Measurements from ENCODE around the gene ABCA8.

- TF ChIP-seq CTCF (IDR thresholded peaks at IDR 0.05; ENCODE audit: low read depth, low read length, poor library complexity, severe bottlenecking) (no peak), EZH2phosphoT487 (IDR thresholded peaks at IDR 0.05; ENCODE audit: borderline replicate concordance, low read length) (no peak)
Measured at GRCh38 chr17:68853036-68853435, 102.2 kb downstream of the ABCA8 start.
